ENCODE results near the gene CHD2. TPM values are rescaled to one million over a fixed set of nuclear protein-coding genes. Genes with fewer than 3 reads are reported as not detected.

Gene CHD2
- polyA plus RNA-seq, 1 experiment: 62.6 TPM

DNA sequence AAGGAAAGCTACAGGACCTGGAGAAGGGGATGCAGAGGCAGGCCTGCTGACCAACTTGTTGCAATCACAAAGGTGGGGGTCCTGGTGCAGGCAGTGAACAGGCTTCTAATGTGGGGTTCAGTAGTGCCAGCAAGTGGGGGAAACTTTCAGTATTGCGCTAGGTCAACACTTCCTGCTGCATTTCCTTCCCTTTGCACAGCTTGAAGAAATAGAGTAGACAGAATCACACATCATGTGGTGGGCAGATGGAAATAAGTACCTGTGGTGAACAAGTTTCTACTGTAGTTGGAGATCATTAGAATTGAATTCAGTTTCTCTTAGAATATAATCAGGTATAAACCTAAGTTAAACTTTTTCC, 125.5 kb downstream of the CHD2 start:
- ChIA-PET CTCF (interaction anchor here (1.0 to 1.1 kb wide), 2 partner anchors 228 to 1095 kb away, joined by 4 to 5 read pairs; no protein-coding TSS in a partner anchor), POLR2A (interaction anchor here (0.6 kb wide), 1 partner anchor 355 kb away, joined by 7 read pairs; no protein-coding TSS in a partner anchor)
- Histone ChIP-seq H3K27ac (ENCODE audit: low read depth, low read length) (no peak overlapping the region), H3K27me3 (ENCODE audit: control insufficient read depth, insufficient read depth, low read length) (no peaks in the 10 kb centered on the region), H3K9me3 (ENCODE audit: control insufficient read depth, insufficient read depth, low read length) (no peaks in the 10 kb centered on the region), H3K4me3 (ENCODE audit: low read depth, low read length) (no peak overlapping the region)
- TF ChIP-seq, protein P1, sequence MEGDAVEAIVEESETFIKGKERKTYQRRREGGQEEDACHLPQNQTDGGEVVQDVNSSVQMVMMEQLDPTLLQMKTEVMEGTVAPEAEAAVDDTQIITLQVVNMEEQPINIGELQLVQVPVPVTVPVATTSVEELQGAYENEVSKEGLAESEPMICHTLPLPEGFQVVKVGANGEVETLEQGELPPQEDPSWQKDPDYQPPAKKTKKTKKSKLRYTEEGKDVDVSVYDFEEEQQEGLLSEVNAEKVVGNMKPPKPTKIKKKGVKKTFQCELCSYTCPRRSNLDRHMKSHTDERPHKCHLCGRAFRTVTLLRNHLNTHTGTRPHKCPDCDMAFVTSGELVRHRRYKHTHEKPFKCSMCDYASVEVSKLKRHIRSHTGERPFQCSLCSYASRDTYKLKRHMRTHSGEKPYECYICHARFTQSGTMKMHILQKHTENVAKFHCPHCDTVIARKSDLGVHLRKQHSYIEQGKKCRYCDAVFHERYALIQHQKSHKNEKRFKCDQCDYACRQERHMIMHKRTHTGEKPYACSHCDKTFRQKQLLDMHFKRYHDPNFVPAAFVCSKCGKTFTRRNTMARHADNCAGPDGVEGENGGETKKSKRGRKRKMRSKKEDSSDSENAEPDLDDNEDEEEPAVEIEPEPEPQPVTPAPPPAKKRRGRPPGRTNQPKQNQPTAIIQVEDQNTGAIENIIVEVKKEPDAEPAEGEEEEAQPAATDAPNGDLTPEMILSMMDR (IDR thresholded peaks at IDR 0.05; ENCODE audit: low read depth, low read length): no peak
- no peak for DNase-seq (ENCODE audit: low read depth, low spot score)

DNA sequence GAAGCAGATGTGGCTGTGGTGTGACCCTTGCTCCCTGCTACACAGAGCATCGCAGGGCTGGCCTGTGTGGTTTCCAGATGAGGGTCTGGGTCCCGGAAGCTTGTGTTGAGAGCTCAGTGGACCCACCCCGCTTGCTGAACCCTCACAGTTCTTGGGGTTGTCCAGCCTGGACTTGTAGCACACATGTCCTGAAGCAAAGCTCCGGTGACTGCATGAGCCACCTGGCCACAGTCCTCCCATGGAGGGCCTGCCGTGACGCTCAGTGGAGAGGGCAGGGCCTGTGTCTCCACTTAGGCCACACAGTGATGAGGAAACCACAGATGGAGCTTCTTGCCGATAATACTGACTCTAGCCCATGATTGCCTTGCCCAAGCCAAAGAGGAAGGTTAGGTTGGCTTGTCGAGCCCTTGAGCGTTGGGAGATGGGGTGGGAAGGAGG, 126.3 kb downstream of the CHD2 start:
- no peak overlapping the region for H3K27ac ChIP-seq (ENCODE audit: low read depth, low read length)
- no peaks in the 10 kb centered on the region; the same call in 1 of the 2 replicates for H3K9me3 ChIP-seq (ENCODE audit: control insufficient read depth, insufficient read depth, low read length)
- H3K4me3 ChIP-seq (ENCODE audit: low read depth, low read length): no peak overlapping the region
- POLR2A ChIA-PET: no interaction called here
- no peaks in the 10 kb centered on the region for H3K27me3 ChIP-seq (ENCODE audit: control insufficient read depth, insufficient read depth, low read length)
- TF ChIP-seq, protein P1 (IDR thresholded peaks at IDR 0.05; ENCODE audit: low read depth, low read length): no peak
- CTCF ChIA-PET: interaction anchor here (0.6 to 4.9 kb wide), 4 partner anchors 9 to 229 kb away, joined by 3 to 52 read pairs (median 4); no protein-coding TSS in a partner anchor
- no peak for DNase-seq (ENCODE audit: low read depth, low spot score)

DNA sequence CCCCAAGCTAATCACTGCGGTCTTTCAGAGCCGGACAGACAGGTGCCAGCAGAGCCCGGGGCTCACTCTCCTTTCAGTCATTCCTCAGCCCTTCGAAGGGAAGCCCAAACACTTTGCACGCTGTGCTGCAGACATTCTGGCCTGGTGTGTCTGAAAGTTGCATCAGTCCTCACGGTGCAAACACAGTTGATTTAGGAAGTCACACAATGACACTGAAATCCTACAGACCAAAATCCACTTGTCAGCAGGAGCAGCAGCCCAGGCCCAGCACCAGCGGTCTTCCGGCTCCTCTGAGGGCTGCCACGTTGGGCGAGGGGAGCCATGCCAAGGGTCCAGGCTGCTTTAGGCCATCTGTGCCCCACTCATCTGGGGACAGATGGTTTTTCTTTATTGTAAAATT, 127.3 kb downstream of the CHD2 start:
- Histone ChIP-seq H3K4me3 (ENCODE audit: low read depth, low read length) (no peak overlapping the region), H3K9me3 (ENCODE audit: control insufficient read depth, insufficient read depth, low read length) (no peaks in the 10 kb centered on the region; the same call in 1 of the 2 replicates), H3K27me3 (ENCODE audit: control insufficient read depth, insufficient read depth, low read length) (no peaks in the 10 kb centered on the region), H3K27ac (ENCODE audit: low read depth, low read length) (peak overlapping the region; percentile 11)
- ChIA-PET CTCF (interaction anchor here (4.2 to 4.9 kb wide), 2 partner anchors 230 to 1092 kb away, joined by 52 to 75 read pairs; no protein-coding TSS in a partner anchor), POLR2A (interaction anchor here (0.6 kb wide), 1 partner anchor 104 kb away, joined by 3 read pairs; no protein-coding TSS in a partner anchor)
- TF ChIP-seq, protein P1 (IDR thresholded peaks at IDR 0.05; ENCODE audit: low read depth, low read length): no peak
- no peak for DNase-seq (ENCODE audit: low read depth, low spot score)

DNA sequence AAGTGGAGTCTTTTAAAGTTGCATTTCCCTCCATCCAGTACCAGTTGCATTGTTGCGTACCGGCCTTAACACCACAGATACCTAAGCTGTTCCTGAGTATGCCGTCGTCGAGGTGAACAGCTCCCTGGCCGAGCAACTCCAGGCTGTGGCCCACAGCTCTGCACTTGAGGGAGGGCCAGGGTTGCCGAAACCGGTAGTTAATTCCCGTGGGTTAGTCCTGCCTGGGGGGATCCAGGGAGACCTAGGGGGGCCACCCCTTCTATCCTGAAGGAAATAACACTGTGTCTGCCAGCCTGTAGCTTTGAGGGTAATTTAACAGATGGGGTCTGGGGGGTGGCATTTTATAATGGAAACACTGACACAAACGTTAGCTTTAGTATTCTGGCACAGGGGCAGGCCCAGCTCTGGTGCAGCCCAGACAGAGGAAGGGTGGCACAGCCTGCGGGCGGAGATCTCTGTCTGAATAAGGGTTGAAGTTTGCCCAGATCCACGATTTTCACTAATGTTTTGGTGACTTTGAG, 128.0 kb downstream of the CHD2 start:
- DNase-seq (ENCODE audit: low read depth, low spot score): no peak
- TF ChIP-seq, protein P1 (IDR thresholded peaks at IDR 0.05; ENCODE audit: low read depth, low read length): no peak
- ChIA-PET POLR2A (interaction anchor here (0.6 to 1.3 kb wide), 2 partner anchors 105 to 128 kb away, joined by 3 to 4 read pairs; partner anchors contain the start of gene CHD2), CTCF (interaction anchor here (0.6 to 4.9 kb wide), 5 partner anchors 10 to 1092 kb away, joined by 3 to 75 read pairs (median 14); partner anchors contain the start of gene RGMA)
- Histone ChIP-seq H3K9me3 (ENCODE audit: control insufficient read depth, insufficient read depth, low read length) (no peaks in the 10 kb centered on the region; the same call in 1 of the 2 replicates), H3K27ac (ENCODE audit: low read depth, low read length) (peak overlapping the region; percentile 94), H3K27me3 (ENCODE audit: control insufficient read depth, insufficient read depth, low read length) (no peaks in the 10 kb centered on the region), H3K4me3 (ENCODE audit: low read depth, low read length) (no peak overlapping the region)

DNA sequence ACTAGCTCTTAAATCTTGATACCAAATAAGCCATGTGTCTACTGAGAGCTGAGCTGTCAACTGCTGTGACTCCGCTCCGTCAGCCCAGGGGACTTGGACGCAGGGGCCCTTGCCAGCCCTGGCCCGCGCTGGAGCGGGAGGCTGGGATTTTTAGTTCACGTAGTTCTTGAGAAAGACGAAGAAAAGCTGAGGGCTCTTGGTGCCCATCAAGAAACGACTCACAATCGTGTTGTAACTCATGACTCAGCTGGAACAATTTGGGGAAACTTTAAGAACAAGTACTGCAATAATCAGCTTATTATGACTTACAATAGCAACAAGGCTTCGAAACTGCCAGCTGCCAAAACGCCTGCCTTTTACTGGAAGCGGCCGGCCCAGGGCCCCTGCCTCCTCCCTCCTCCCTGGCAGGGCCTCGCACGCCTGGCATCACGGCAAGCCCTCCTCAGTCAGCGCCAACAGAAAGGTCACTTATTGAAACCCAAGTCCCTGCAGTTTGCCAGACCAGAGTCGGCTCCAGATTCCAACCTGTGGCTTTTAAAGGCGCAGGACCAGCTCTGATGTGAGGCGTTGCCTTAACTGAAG, 128.6 kb downstream of the CHD2 start:
- Histone ChIP-seq H3K27ac (ENCODE audit: low read depth, low read length) (peak overlapping the region; percentile 94), H3K27me3 (ENCODE audit: control insufficient read depth, insufficient read depth, low read length) (no peaks in the 10 kb centered on the region), H3K9me3 (ENCODE audit: control insufficient read depth, insufficient read depth, low read length) (no peaks in the 10 kb centered on the region; the same call in 1 of the 2 replicates), H3K4me3 (ENCODE audit: low read depth, low read length) (no peak overlapping the region)
- DNase-seq (ENCODE audit: low read depth, low spot score): peak; percentile 77
- ChIA-PET CTCF (interaction anchor here (0.6 to 4.9 kb wide), 6 partner anchors 10 to 1091 kb away, joined by 3 to 75 read pairs (median 9); partner anchors contain the start of gene RGMA), POLR2A (interaction anchor here (0.6 to 1.3 kb wide), 3 partner anchors 35 to 287 kb away, joined by 4 to 5 read pairs (median 4); partner anchors contain the start of gene CHD2)
- TF ChIP-seq, protein P1 (IDR thresholded peaks at IDR 0.05; ENCODE audit: low read depth, low read length): no peak
